ENCODE data around the gene SERPINE3. TPM values are rescaled to one million over a fixed set of nuclear protein-coding genes. Genes with fewer than 3 reads are reported as not detected.

The SERPINE3 gene
- total RNA-seq, 1 experiment from 2014 or later = 0.59 TPM

DNA sequence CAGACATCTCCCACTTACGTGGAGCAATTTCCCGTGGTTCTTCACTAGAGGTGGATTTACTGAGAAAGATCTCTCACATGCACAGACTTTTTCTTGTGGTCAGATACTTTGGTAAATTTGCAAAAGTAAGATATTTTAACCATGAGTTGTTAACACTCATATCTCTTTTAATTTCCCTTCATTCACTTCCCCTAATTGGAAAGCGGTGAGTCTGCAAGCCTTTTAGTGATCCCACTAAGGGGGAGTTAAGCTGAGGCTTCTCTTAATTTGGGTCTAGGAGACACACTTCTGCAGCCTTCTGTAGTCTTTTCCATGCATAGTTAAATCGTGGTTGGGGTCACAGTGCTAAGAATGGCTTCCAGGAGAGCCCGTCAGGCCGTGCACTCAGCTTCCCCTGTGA, 30.7 kb upstream of the SERPINE3 start:
- TF ChIP-seq EMX1 (CRISPR knock-in tag; IDR thresholded peaks at IDR 0.05) = no peak
- TF ChIP-seq ZNF232 (CRISPR knock-in tag; IDR thresholded peaks at IDR 0.05) = no peak
- TF ChIP-seq OVOL2 (CRISPR knock-in tag; IDR thresholded peaks at IDR 0.05; ENCODE audit: borderline replicate concordance) = no peak
- TF ChIP-seq CREB1 (CRISPR knock-in tag; IDR thresholded peaks at IDR 0.05) = no peak
- TF ChIP-seq NR1H2 (CRISPR knock-in tag; IDR thresholded peaks at IDR 0.05) = no peak
- TF ChIP-seq, protein P1, sequence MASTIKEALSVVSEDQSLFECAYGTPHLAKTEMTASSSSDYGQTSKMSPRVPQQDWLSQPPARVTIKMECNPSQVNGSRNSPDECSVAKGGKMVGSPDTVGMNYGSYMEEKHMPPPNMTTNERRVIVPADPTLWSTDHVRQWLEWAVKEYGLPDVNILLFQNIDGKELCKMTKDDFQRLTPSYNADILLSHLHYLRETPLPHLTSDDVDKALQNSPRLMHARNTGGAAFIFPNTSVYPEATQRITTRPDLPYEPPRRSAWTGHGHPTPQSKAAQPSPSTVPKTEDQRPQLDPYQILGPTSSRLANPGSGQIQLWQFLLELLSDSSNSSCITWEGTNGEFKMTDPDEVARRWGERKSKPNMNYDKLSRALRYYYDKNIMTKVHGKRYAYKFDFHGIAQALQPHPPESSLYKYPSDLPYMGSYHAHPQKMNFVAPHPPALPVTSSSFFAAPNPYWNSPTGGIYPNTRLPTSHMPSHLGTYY (CRISPR knock-in tag; IDR thresholded peaks at IDR 0.05) = no peak
- TF ChIP-seq, protein P2, sequence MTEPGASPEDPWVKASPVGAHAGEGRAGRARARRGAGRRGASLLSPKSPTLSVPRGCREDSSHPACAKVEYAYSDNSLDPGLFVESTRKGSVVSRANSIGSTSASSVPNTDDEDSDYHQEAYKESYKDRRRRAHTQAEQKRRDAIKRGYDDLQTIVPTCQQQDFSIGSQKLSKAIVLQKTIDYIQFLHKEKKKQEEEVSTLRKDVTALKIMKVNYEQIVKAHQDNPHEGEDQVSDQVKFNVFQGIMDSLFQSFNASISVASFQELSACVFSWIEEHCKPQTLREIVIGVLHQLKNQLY (CRISPR knock-in tag; IDR thresholded peaks at IDR 0.05) = no peak
- TF ChIP-seq CREM (CRISPR knock-in tag; IDR thresholded peaks at IDR 0.05) = no peak
- TF ChIP-seq, protein P3, sequence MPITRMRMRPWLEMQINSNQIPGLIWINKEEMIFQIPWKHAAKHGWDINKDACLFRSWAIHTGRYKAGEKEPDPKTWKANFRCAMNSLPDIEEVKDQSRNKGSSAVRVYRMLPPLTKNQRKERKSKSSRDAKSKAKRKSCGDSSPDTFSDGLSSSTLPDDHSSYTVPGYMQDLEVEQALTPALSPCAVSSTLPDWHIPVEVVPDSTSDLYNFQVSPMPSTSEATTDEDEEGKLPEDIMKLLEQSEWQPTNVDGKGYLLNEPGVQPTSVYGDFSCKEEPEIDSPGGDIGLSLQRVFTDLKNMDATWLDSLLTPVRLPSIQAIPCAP (CRISPR knock-in tag; IDR thresholded peaks at IDR 0.05) = no peak
- CTCF ChIA-PET = interaction anchor here (1.1 kb wide), 1 partner anchor 23 kb away, joined by 5 read pairs; no protein-coding TSS in a partner anchor
- DNase-seq (ENCODE audit: low spot score) = no peak
- Mint-ChIP-seq H3K36me3 (peaks cover 2% of the 10 kb centered on the region; the same call in 1 of the 2 replicates), H3K27ac (no peak overlapping the region; the same call in 1 of the 2 replicates), H3K4me3 (no peak overlapping the region), H3K9me3 (peaks cover 3% of the 10 kb centered on the region; the same call in 1 of the 2 replicates), H3K4me1 (peaks cover 60% of the 10 kb centered on the region), H3K27me3 (ENCODE audit: low read depth) (peaks cover 4% of the 10 kb centered on the region)
- ATAC-seq = no peak
- POLR2A ChIA-PET = no interaction called here

DNA sequence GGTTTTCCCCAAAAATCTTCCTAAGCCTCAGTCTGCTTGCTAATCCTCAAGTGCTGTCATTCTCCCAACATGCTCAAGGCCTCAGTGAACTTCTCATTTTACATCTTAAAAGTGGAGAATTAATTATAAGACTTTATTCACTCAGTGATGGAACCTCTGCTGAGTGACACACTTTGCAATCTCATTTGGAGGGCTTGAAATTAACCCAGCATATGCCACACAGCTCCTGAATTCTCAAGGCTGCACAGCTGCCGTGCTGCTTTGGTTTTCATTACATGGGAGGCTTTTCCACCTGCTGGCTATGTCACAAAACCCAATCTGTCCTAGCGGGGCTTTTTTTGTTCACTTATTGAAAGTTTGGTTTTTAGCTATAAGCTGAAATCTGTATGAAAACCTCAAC, 28.3 kb upstream of the SERPINE3 start:
- Mint-ChIP-seq H3K9me3 (peaks cover 3% of the 10 kb centered on the region; the same call in 1 of the 2 replicates), H3K36me3 (peaks cover 2% of the 10 kb centered on the region; the same call in 1 of the 2 replicates), H3K27ac (no peak overlapping the region), H3K4me3 (no peak overlapping the region), H3K4me1 (peaks cover 44% of the 10 kb centered on the region), H3K27me3 (ENCODE audit: low read depth) (peaks cover 9% of the 10 kb centered on the region)
- CTCF ChIA-PET = interaction anchor here (1.3 to 5.8 kb wide), 3 partner anchors 9 to 163 kb away, joined by 3 to 40 read pairs (median 4); no protein-coding TSS in a partner anchor
- TF ChIP-seq ZNF423 (CRISPR knock-in tag; IDR thresholded peaks at IDR 0.05) (no peak), RORB (CRISPR knock-in tag; IDR thresholded peaks at IDR 0.05) (no peak), IRF2 (CRISPR knock-in tag; IDR thresholded peaks at IDR 0.05; ENCODE audit: borderline replicate concordance, low read depth) (no peak), CREB1 (CRISPR knock-in tag; IDR thresholded peaks at IDR 0.05) (no peak), SMAD4 (CRISPR knock-in tag; IDR thresholded peaks at IDR 0.05) (no peak)
- TF ChIP-seq, protein P4, sequence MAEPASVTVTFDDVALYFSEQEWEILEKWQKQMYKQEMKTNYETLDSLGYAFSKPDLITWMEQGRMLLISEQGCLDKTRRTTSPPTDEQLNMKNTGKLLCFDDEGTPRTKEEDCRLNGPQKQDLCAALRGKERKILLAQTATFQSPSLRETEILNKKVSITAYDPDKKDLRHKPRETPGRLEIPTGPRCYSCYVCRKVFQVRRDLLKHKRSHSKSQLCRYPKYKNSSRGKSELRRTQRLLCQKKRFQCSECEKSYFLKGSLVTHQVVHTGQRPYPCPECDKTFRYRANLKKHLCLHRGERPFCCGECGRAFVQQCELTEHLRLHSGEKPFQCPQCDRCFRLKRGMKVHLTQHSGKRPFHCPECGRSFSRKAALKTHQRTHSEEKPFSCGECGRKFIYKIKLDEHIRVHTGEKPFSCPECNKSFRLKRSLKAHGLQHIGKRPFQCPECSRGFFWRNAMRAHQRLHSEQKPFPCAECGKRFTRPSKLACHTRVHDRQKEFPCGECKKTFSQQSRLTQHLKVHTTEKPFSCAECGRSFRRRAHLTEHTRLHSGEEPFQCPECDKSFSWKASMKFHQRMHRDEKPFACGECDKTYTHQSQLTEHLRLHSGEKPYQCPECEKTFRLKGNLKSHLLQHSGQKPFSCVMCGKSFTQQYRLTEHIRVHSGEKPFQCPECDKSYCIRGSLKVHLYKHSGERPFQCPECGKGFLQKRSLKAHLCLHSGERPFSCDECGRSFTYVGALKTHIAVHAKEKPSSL (CRISPR knock-in tag; conservative IDR thresholded peaks at IDR 0.05) = no peak
- TF ChIP-seq, protein P5, sequence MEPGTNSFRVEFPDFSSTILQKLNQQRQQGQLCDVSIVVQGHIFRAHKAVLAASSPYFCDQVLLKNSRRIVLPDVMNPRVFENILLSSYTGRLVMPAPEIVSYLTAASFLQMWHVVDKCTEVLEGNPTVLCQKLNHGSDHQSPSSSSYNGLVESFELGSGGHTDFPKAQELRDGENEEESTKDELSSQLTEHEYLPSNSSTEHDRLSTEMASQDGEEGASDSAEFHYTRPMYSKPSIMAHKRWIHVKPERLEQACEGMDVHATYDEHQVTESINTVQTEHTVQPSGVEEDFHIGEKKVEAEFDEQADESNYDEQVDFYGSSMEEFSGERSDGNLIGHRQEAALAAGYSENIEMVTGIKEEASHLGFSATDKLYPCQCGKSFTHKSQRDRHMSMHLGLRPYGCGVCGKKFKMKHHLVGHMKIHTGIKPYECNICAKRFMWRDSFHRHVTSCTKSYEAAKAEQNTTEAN (CRISPR knock-in tag; IDR thresholded peaks at IDR 0.05) = no peak
- TF ChIP-seq, protein P6, sequence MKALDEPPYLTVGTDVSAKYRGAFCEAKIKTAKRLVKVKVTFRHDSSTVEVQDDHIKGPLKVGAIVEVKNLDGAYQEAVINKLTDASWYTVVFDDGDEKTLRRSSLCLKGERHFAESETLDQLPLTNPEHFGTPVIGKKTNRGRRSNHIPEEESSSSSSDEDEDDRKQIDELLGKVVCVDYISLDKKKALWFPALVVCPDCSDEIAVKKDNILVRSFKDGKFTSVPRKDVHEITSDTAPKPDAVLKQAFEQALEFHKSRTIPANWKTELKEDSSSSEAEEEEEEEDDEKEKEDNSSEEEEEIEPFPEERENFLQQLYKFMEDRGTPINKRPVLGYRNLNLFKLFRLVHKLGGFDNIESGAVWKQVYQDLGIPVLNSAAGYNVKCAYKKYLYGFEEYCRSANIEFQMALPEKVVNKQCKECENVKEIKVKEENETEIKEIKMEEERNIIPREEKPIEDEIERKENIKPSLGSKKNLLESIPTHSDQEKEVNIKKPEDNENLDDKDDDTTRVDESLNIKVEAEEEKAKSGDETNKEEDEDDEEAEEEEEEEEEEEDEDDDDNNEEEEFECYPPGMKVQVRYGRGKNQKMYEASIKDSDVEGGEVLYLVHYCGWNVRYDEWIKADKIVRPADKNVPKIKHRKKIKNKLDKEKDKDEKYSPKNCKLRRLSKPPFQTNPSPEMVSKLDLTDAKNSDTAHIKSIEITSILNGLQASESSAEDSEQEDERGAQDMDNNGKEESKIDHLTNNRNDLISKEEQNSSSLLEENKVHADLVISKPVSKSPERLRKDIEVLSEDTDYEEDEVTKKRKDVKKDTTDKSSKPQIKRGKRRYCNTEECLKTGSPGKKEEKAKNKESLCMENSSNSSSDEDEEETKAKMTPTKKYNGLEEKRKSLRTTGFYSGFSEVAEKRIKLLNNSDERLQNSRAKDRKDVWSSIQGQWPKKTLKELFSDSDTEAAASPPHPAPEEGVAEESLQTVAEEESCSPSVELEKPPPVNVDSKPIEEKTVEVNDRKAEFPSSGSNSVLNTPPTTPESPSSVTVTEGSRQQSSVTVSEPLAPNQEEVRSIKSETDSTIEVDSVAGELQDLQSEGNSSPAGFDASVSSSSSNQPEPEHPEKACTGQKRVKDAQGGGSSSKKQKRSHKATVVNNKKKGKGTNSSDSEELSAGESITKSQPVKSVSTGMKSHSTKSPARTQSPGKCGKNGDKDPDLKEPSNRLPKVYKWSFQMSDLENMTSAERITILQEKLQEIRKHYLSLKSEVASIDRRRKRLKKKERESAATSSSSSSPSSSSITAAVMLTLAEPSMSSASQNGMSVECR (CRISPR knock-in tag; IDR thresholded peaks at IDR 0.05; ENCODE audit: borderline replicate concordance) = no peak
- DNase-seq (ENCODE audit: low spot score) = no peak
- ATAC-seq = no peak
- POLR2A ChIA-PET = no interaction called here

Data from WTC11 (cell line).